NCI-H2107 treated with DMSO at 0.1 percent for 48 hours (cell line): ENCODE measurements around the gene TJP1.
"Not testable (repeated sequence)": the region's sequence is repeated elsewhere in the genome, so short reads cannot be mapped to it uniquely, and the experiment has no call there.

Experiments
- DNase-seq: peaks from one replicate; lab custom pipeline; 2025; ENCODE audit not compliant: unreplicated experiment; lab: John Stamatoyannopoulos, UW

TJP1 gene

GRCh38 chr15:29840054-29840453 lies 17.8 kb upstream of the TJP1 start:
- no peak for DNase-seq

DNA sequence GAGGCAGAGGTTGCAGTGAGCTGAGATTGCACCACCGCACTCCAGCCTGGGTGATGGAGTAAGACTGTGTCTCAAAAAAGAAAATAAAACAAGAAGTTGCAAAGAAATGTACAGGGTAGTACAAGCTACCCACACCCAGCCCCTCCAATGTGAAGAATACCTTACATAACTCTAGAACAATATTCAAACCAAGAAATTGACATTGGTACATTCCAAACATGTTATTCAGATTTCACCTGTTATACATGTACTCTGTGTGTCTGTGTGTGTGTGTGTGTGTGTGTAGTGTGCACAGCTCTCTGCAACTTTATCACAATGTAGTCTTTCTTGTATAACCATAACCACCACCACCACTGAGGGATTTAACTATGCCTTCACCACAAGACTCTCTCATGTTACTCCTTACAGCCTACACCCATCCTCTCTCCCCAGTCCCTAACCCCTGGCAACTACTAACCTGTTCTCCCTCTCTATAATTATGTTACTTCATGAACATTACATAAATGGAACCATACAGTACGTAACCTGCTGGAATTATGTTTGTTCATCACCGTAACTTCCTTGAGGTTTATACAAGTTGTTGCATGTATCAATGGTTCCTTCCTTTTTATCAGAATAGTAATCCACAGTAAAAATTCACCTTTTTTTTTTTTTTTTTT lies 16.2 kb upstream of the TJP1 start:
- DNase-seq = no peak

GRCh38 chr15:29835301-29835700 lies 13.0 kb upstream of the TJP1 start:
- no peak for DNase-seq

- DNase-seq = no peak
These were observed 10.4 kb upstream of the TJP1 start for GRCh38 chr15:29832709-29833108.

DNA sequence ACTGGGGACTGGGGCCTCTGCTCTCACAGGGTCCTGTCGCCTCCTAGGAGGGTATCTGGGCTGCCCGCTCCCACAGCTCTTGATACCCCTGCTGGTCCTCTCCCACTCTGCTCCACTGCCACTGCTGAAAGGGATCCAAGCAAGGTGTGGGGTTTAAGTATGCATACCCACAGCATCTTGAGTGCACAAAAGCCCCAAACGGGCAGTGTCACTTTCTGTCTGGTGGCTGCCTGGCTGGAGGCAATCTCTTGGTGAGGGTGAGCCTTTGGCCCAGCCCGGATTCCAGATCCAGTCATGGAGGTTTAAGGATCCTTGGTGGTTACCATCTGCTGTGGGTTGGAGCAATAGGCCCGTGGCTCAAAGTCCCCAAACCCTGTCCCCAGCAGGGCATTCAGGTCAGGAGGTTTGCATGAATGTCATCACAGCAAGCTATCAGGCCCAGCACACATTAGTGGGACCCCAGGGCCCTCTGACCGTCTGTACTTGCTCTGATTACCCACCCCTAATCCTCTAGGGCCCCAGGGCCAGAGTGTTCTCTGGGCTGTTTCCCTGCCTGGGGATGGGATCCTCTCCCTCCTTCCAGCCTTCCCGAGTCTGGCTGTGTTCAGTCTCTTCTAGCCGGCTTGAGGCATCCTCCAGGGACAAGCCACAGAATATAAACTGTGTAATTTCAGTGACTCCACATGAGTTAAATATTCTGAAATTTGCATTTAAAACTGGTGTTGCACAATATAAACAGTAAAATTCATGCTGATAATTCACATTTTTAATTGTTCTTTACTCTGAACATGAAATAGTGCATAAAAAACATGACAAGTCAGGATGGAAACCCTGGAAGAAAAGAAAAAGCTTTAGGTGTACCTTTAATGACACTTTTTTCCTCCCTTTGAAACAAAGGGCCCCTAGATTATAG lies 4.9 kb upstream of the TJP1 start:
- DNase-seq = no peak

- no peak for DNase-seq
These were observed 3.0 kb upstream of the TJP1 start for GRCh38 chr15:29825227-29825626.

DNA sequence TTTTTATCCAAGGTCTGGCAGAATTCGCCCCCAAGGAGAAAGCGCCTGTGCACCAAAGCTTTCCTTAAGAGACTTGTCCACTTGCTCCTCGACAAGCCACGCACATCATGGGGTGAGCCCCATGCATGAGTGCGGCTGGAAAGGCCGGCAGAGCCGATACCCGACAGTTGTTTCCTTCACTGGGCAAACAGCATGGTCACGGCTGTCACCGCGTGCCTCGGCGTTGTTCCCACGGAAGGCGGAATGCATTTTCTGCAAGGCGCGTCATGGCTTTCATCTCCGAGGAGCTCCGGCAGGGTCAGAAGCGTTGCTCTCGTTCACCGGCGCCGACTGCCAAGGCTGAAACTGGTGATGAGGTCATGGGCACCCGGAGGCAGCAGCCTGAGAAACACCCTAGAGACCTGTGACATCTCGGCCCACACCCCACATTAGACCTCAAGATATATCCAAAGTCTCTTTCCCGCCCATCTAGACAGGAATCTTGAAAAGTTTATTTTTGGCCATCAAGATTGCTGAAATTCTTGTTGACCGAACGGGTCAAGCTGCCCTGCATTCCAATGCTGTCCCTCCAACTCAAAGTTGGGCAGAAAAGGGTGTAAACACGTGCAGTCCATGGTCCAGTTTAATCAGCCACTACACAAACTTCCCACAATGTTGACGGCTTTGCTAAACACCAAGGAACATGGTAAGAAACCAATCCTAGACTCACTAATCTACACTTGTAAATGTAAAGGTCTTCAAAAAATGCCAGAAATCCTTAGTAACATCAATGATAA lies 604 bp upstream of the TJP1 start:
- no peak for DNase-seq

DNA sequence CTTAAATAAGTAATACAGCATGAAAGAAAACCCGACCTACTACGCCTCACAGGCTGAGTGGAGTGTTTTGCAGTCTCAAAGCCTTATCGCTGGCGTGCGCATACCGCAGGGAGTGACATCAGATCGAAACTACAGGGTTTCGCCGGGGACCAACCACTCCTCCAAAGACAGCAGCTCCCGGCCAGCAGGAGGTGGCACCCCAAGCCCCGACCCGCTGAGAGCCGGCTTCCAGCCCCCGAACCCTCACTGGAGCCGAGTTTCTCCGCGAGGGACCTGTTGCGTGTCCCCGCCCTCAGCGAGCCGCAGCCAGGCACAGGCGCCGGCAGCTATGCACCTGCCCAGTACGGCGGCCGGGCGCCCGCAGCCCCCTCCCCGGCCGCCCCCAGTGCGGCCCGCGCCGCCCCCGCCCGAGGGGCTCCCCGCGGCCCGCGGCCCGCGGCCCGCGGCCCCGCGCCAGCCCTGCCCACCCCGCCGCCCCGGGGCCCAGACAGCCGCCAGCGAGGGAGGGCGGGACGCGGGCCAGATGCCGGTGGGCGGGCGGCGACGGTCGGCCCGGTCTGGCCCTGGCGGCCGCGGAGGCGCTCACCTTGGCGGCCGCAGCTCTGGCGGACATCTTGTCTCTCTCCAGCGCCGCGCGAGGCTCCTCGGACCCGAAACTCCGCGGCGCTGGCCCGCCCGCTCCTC lies 710 bp downstream of the TJP1 start:
- DNase-seq = no peak

DNA sequence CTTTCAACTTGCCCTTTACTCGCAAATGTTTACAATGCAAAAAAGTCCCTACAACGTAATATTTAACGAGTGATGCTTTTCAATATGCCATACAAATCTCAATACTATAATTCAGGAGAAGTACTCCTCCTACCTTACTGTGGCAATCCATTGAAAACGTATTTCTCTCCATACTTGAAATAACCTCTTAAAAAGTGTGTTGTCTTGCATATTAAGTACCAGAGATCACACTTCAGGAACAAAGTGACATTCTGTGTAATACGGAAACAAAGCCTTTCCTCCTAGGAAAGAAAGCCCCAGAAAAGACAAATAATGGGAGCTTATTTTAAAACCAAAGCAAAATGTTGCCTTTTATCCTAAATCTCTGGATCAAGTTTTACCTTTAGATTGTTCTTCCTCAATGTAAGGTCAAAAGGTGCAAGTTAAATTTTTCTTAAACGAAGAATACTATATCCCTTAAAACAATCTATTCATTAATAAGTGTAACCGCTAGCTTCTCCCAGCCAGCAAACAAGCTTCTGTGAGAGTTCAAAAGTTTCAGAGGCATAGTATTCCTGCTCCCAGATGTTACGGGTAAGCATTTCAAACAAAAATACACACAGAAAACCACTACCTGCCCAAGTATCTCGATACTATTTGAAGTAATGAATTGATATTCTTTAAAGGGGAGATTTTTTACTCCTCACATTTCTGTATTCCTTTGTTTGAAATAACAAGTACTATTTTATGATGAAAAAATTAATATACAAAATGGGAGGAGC lies 1.7 kb downstream of the TJP1 start:
- DNase-seq = no peak

DNA sequence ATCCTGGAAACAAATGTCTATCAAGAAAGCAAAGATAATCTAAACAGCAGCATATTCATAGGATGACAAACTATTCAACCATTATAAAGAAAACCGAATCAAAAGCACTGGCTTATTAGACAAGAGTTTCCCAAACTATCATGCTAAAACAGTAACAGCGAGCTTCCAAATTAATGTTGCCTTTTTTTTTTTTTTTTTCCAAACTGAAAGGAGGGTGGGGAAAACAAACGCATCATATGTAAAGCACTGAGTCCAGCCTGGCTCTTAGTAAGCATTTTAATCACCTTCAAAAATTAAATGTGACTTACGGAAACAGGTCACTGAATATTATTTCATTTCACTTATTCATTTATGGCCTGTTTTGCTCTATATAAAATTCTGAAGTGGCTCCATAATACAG lies 2.3 kb downstream of the TJP1 start:
- DNase-seq = no peak

DNA sequence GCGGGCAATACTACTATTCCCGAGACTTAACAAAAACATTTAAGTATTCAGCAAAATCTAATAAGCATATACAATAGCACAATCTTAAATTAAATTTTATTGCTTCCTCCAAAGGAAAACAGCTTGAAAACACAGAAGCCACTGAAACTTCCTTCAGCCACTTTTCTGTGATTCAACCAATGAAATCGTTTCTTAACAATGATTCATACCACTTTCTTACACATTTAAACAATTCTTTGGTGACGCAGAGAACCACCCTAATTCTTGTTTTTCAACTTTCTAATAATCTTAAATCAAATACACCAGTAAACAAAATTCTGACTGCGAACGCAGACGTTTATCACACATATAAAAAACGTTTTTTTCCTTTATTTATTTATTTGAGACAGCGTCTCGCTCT lies 4.1 kb downstream of the TJP1 start:
- no peak for DNase-seq

DNA sequence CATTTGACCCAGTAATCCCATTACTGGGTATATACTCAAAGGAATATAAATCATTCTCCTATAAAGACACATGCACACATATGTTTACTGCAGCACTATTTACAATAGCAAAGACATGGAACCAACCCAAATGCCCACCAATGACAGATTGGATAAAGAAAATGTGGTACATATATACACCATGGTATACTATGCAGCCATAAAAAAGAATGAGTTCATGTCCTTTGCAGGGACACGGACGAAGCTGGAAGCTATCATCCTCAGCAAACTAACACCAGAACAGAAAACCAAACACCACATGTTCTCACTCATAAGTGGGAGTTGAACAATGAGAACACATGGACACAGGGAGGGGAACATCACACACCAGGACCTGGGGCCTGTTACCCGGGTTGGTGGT lies 4.8 kb downstream of the TJP1 start:
- not testable (repeated sequence) for DNase-seq

GRCh38 chr15:29815000-29815710 lies 7.1 kb downstream of the TJP1 start:
- no peak for DNase-seq

GRCh38 chr15:29813009-29813408 lies 9.3 kb downstream of the TJP1 start:
- DNase-seq = no peak

- DNase-seq = no peak
These were observed 9.9 kb downstream of the TJP1 start for GRCh38 chr15:29812384-29812694.

DNA sequence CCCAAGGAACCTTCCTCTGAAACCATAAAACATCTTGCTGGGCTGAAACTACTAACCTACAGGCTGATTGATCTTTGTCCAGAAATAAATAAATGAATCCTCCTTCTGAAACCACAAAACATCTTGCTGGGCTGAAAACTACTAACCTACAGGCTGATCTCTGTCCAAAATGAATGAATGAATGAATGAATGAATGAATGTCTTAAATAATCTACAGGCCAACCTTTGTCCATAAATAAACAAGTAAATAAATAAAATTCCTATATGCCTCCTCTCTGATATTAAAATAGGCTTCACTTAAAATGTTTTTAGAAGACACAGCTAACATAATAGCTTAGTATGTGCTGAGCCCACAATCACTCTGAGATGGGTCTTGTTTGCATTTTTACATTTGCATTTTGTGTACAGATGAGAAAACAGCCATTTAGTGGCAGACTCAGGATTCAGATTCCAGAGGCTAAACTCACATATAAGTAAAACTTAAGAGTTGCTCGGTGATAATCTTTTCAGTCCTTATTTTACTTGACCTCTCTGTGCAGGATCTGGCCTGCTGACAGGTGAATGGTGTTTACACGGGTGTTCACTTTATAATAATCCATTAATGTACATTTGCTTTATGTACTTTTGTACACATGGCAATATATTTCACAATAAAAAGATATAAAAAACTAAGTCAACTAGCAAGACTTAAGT lies 10.4 kb downstream of the TJP1 start:
- no peak for DNase-seq

- DNase-seq = no peak
These were observed 16.6 kb downstream of the TJP1 start for GRCh38 chr15:29805708-29806104.

DNA sequence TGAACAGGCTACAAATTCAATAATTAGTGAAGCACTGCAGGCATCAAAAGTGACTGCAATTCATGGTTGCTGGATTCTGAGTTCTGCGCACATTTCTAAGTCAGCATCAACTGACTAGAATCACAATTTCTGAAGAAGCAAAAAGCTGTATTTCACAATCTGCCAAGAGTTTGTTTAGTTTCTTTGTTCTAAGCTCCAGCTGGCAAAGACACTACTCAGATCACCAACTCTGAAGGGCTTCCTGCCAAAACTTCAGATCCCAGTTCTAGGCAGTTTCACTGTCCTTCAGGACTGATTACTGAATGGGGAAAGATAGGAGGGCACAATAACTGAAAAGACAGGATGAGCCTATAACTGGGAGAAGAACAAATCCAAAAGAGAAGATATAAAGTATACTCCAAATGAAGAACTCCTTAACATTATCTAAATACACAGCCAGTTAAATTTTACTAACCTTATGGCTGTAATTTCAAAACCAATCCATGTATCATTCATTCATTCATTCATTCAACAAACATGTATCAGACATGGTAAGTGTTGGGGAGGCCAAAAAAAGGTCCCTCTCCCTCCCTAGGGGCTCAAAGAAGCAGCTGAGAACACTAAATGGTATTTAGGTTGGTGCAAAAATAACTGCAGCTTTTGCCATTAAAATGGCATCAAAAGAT lies 17.1 kb downstream of the TJP1 start:
- DNase-seq = no peak

GRCh38 chr15:29802411-29802810 lies 19.9 kb downstream of the TJP1 start:
- no peak for DNase-seq
